ENCODE results near the gene NLRX1. TPM values are rescaled to one million over a fixed set of nuclear protein-coding genes. Genes with fewer than 3 reads are reported as not detected.

Gene NLRX1, protein sequence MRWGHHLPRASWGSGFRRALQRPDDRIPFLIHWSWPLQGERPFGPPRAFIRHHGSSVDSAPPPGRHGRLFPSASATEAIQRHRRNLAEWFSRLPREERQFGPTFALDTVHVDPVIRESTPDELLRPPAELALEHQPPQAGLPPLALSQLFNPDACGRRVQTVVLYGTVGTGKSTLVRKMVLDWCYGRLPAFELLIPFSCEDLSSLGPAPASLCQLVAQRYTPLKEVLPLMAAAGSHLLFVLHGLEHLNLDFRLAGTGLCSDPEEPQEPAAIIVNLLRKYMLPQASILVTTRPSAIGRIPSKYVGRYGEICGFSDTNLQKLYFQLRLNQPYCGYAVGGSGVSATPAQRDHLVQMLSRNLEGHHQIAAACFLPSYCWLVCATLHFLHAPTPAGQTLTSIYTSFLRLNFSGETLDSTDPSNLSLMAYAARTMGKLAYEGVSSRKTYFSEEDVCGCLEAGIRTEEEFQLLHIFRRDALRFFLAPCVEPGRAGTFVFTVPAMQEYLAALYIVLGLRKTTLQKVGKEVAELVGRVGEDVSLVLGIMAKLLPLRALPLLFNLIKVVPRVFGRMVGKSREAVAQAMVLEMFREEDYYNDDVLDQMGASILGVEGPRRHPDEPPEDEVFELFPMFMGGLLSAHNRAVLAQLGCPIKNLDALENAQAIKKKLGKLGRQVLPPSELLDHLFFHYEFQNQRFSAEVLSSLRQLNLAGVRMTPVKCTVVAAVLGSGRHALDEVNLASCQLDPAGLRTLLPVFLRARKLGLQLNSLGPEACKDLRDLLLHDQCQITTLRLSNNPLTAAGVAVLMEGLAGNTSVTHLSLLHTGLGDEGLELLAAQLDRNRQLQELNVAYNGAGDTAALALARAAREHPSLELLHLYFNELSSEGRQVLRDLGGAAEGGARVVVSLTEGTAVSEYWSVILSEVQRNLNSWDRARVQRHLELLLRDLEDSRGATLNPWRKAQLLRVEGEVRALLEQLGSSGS
- 10 to 100 TPM; 17.0 to 22.4 TPM for total RNA-seq

DNA sequence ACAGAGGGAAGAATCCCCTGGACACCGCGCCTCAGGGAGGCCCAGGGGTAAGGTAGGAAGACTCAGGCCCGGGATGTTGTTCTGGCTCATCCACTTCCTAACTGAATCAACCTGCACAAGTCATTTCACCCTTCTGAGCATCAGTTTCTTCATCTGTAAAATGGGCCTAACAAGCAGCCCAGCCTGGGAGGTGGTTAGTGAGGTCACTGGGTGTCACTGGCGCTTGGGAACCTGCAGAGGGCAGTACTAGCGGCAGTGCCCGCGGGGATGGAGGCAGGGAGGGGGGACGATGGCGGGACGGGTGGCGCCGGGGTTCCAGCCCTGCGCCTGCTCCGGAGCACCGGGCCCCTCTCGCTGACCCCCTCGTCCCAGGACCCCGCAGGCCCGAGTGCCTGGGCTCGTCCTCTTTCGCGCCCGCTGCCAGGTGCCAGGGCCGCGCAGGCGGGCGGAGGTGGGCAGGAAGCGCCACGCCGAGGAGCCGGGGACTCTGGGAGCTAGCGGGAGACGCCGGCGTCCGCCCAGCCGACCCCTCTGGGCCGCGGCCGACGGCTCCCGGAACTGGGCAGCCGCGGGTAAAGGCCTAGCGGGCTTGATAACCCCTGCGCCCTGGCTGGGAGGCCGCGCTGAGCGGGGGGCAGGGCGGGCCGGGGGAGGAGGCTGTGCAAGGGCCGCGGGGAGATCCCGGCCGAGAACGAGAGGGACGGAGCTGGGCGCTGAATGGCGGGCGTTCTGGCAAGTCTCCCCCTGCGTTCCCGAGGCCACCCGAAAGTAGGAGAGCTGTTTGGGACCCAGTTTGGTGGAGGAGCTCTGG lies at the start of gene NLRX1:
TSS of gene NLRX1 (plus strand) at position 255 of the 811 bp plus-strand sequence. CDS start 2,679 bp downstream, outside the sequence.

DNA sequence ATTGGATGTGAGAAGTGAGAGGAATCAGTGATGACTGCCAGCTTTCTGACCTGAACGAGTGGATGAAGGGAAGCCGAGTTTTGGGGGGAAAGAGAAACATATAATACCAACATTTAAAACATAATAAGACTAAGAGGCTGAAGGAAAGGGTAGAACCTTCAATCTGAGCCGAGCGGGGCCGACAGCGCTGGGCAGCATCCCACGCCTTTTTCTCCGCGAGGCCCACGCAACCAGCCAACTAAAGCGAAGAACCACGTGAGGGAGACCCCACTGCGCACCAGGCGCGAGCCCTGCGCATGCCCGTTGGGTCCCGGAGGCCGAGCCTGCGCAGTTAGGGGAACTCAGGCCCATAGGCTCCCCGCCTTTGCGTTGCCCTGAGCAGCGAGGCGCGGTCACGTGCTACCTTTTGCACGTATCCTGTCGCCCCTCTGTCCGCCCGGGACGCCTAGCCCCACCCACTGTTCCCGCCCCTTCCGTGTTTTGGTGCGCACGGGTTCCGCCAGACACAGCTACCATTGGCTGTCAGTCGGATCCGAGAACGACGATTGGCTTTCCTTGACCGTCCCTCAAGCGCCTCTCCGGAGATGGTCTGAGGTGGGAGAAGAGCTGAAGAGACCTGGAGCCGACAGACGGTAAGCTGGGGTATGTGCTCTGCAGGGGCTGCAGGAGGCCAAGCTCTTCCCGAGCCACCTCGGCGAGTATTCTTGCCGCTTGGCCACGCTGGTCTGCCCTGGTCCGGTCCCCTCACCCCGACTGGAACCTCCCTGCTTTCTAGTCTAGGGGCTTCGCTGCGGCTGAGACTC lies 47.3 kb upstream of the NLRX1 start, which contains the start of gene HINFP:
TSS of gene HINFP (plus strand) at position 573 of the 803 bp plus-strand sequence. CDS start 5,365 bp downstream, outside the sequence.

DNA sequence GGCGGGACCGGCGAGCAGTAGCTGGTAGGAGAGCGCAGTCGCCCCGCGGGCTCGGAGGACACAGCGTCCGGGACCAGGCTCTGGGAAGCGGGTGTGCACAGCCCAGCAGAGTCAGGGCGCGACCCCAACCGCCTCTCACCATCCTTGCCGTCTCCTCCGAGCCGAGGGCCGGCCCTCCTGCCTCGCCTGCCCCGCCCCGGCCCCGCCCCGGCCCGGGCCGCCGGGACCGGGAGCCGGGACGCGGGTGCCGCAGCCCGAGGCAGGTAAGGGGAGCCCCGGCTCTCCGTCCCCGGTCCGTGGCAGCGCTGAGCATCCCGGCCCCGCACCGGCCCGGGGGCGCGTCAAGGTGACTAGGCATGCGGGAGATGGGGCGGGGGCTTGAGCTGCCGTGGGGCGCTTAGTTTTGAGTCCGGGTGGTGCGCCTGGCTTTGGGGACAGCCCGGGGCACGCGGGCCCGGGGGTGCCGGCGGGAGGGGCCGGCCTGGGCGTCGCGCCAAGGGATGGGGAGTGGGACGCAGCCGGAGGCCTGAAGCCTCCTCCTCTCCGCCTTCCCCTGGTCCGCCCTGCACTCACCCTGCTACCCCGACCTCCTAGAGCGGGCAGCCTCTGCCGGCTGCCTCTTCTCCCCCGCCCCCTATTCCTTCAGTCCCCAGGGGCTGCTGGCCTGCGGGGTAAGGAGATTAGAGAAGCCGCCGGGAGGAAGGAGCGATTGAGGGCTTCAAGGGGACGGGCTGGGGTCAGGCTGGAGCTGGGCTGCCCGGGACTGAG lies 19.3 kb upstream of the NLRX1 start, which contains the start of gene ABCG4:
TSS of gene ABCG4 (plus strand) at position 35 of the 768 bp plus-strand sequence. CDS start 914 bp downstream, outside the sequence.

GRCh38 chr11:119205574-119206510 lies 37.3 kb downstream of the NLRX1 start, which contains the start of gene CBL:
TSS of gene CBL (plus strand) at chr11:119206339. CDS start at chr11:119206418, 79 bp downstream.

Other genes with a start within 250 kb of the NLRX1 start
- 10 to 100 TPM in 1 of 2 donors, 1 to 10 TPM in 1; 6.9 to 10.7 TPM for gene BCL9L, start 242.8 kb upstream of the NLRX1 start, total RNA-seq
- not detected for gene UPK2, start 212.4 kb upstream of the NLRX1 start, total RNA-seq
- gene FOXR1, start 197.0 kb upstream of the NLRX1 start, total RNA-seq: not detected
- 10 to 100 TPM; 18.6 to 28.2 TPM for gene CENATAC, start 170.6 kb upstream of the NLRX1 start, total RNA-seq
- 100 to 1,000 TPM; 853 to 862 TPM for gene RPS25, start 150.4 kb upstream of the NLRX1 start, total RNA-seq
- 100 to 1,000 TPM in 1 of 2 donors, 10 to 100 TPM in 1; 56.8 to 101 TPM for gene TRAPPC4, start 150.0 kb upstream of the NLRX1 start, total RNA-seq
- gene SLC37A4, start 137.8 kb upstream of the NLRX1 start, total RNA-seq: 10 to 100 TPM; 24.1 to 35.0 TPM
- 100 to 1,000 TPM in 1 of 2 donors, 10 to 100 TPM in 1; 95.0 to 180 TPM for gene HYOU1, start 111.5 kb upstream of the NLRX1 start, total RNA-seq
- gene VPS11, start 100.9 kb upstream of the NLRX1 start, total RNA-seq: 10 to 100 TPM; 39.6 to 47.8 TPM
- 10 to 100 TPM; 15.8 to 18.3 TPM for gene HMBS, start 83.8 kb upstream of the NLRX1 start, total RNA-seq
- 10 to 100 TPM; 30.6 to 35.3 TPM for gene DPAGT1, start 66.9 kb upstream of the NLRX1 start, total RNA-seq
- gene C2CD2L, start 61.4 kb upstream of the NLRX1 start, total RNA-seq: 1 to 10 TPM; 7.2 to 8.0 TPM
- gene HINFP, start 47.1 kb upstream of the NLRX1 start, total RNA-seq: 10 to 100 TPM; 16.0 to 20.0 TPM
- gene ABCG4, start 19.7 kb upstream of the NLRX1 start, total RNA-seq: under 1 TPM; 0.33 to 0.34 TPM
- under 1 TPM in 1 of 2 donors, not detected in 1; 0.69 TPM for gene NHERF4, start 16.8 kb downstream of the NLRX1 start, total RNA-seq
- 10 to 100 TPM; 11.7 to 17.0 TPM for gene CBL, start 37.6 kb downstream of the NLRX1 start, total RNA-seq
- gene MCAM, start 148.4 kb downstream of the NLRX1 start, total RNA-seq: 100 to 1,000 TPM; 408 to 781 TPM
- gene RNF26, start 165.8 kb downstream of the NLRX1 start, total RNA-seq: 1 to 10 TPM; 5.2 to 9.7 TPM
- 10 to 100 TPM in 1 of 2 donors, 1 to 10 TPM in 1; 6.7 to 15.8 TPM for gene C1QTNF5, start 172.2 kb downstream of the NLRX1 start, total RNA-seq
- gene MFRP, start 178.0 kb downstream of the NLRX1 start, total RNA-seq: under 1 TPM in 1 of 2 donors, not detected in 1; under 0.01 TPM
- 1 to 10 TPM in 1 of 2 donors, under 1 TPM in 1; 0.33 to 1.0 TPM for gene USP2, start 213.0 kb downstream of the NLRX1 start, total RNA-seq